BJ (cell line): ENCODE data around the gene ATP7A. TPM values are rescaled to one million over a fixed set of nuclear protein-coding genes. Genes with fewer than 3 reads are reported as not detected.

Experiments used
- CTCF ChIA-PET: fragments of 350-600 bp; formaldehyde crosslinking; extraction: SDS; loops from one replicate; lab custom pipeline; 2021; ENCODE audit warnings: antibody characterized with exemption, inconsistent platforms; lab: Yijun Ruan, JAX
- POLR2A ChIA-PET: fragments of 300-600 bp; sonication (Branson Sonifier 250); formaldehyde crosslinking; extraction: SDS; loops from one replicate; lab custom pipeline; 2021; ENCODE audit warnings: antibody characterized with exemption; lab: Charles Lee
- DNase-seq: peaks from one replicate; pipeline ENCODE4 v3.0.0-alpha.2; 2011; ENCODE audit warnings: low read depth
- H3K27me3 ChIP-seq: 2 replicates; pipeline ENCODE4 v1.6.0; 2011; ENCODE audit warnings: low read length; ENCODE audit not compliant: control insufficient read depth, insufficient read depth
- H3K36me3 ChIP-seq: 2 replicates; pipeline ENCODE4 v1.5.1; 2011; ENCODE audit warnings: low read length; ENCODE audit not compliant: control insufficient read depth, insufficient read depth
- H3K4me3 ChIP-seq: 2 replicates; pipeline ENCODE4 v1.5.1; 2011; ENCODE audit warnings: low read depth, mild to moderate bottlenecking, control low read depth, low read length
- polyA plus RNA-seq: library from polyadenylated mRNA; depleted of rRNA; stranded (reverse); fragments of >200 nt; gene quantifications from 2 replicates; pipeline ENCODE4 v1.2.3, GENCODE V29; 2011; rRNA removed
- small RNA-seq: library from RNA; depleted of rRNA; stranded (forward); fragments of <200 nt; gene quantifications from one replicate; pipeline ENCODE3, GENCODE V24; 2012; ENCODE audit warnings: low replicate concordance, low read depth; ENCODE audit not compliant: insufficient read length
- TF ChIP-seq, protein P1 (sequence below): IDR thresholded peaks from 2 replicates; pipeline ENCODE4 v1.5.1; 2011; ENCODE audit warnings: low read depth, mild to moderate bottlenecking, control low read depth, inconsistent platforms, low read length, moderate library complexity; ENCODE audit not compliant: insufficient read depth

ATP7A gene
- polyA plus RNA-seq, 1 experiment, result 2.4 TPM

DNA sequence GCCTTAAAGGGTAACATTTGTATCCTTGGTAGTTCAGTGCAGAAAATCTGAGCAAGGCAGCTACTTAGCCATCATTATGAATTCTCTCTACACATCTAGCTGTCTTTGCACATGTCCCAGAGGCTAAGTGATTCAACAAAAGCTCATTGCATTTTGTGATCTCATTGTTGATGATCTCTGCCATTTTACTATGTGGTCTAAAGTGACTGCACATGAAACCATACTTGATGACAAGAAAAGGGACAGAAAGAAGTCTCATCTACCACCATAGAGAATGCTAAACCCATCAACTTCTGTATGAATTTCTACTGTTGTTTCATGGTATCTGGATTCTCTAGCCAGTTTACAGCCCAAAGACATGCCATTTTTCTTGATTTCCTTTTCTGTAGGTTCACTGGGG lies 187.6 kb downstream of the ATP7A start:
- ChIA-PET CTCF (no interaction called here), POLR2A (interaction anchor here (0.6 kb wide), 1 partner anchor 17 kb away, joined by 4 read pairs; no protein-coding TSS in a partner anchor)
- TF ChIP-seq, protein P1, sequence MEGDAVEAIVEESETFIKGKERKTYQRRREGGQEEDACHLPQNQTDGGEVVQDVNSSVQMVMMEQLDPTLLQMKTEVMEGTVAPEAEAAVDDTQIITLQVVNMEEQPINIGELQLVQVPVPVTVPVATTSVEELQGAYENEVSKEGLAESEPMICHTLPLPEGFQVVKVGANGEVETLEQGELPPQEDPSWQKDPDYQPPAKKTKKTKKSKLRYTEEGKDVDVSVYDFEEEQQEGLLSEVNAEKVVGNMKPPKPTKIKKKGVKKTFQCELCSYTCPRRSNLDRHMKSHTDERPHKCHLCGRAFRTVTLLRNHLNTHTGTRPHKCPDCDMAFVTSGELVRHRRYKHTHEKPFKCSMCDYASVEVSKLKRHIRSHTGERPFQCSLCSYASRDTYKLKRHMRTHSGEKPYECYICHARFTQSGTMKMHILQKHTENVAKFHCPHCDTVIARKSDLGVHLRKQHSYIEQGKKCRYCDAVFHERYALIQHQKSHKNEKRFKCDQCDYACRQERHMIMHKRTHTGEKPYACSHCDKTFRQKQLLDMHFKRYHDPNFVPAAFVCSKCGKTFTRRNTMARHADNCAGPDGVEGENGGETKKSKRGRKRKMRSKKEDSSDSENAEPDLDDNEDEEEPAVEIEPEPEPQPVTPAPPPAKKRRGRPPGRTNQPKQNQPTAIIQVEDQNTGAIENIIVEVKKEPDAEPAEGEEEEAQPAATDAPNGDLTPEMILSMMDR, result no peak
- H3K36me3 ChIP-seq, result no peaks in the 10 kb centered on the region
- H3K27me3 ChIP-seq, result no peaks in the 10 kb centered on the region
- DNase-seq, result no peak
- no peak overlapping the region for H3K4me3 ChIP-seq

Small RNAs within 50 kb of the gene (small RNA-seq; reads per million reads assigned to genes)
- gene RN7SL460P, result not detected

Other genes with a start within 250 kb of the ATP7A start
- 20.6 and 37.2 TPM in 2 replicates for gene ATRX, start 124.5 kb upstream of the ATP7A start, polyA plus RNA-seq
- 38.2 and 80.0 TPM in 2 replicates for gene MAGT1, start 15.3 kb upstream of the ATP7A start, polyA plus RNA-seq
- 351 and 552 TPM in 2 replicates for gene COX7B, start 11.2 kb upstream of the ATP7A start, polyA plus RNA-seq
- gene PGAM4, start 58.9 kb downstream of the ATP7A start, polyA plus RNA-seq, result 0.48 and 0.53 TPM in 2 replicates
- 474 and 622 TPM in 2 replicates for gene PGK1, start 193.6 kb downstream of the ATP7A start, polyA plus RNA-seq
- 11.9 and 21.1 TPM in 2 replicates for gene TAF9B, start 229.0 kb downstream of the ATP7A start, polyA plus RNA-seq